H1 (cell line): ENCODE results near the gene C19orf18. TPM values are rescaled to one million over a fixed set of nuclear protein-coding genes. Genes with fewer than 3 reads are reported as not detected.

Experiments used
- CEBPB ChIP-seq: IDR thresholded peaks from 2 replicates; pipeline ENCODE4 v1.6.1; 2012; ENCODE audit warnings: low read depth, low read length
- CTBP2 ChIP-seq: IDR thresholded peaks from 2 replicates; pipeline ENCODE4 v1.7.0; 2011; ENCODE audit warnings: borderline replicate concordance, mild to moderate bottlenecking, moderate library complexity, mixed read lengths, low read length; ENCODE audit not compliant: insufficient read depth, insufficient read length
- EZH2 ChIP-seq: fragments of 200-600 bp; sonication (generic); IDR thresholded peaks from 2 replicates; pipeline ENCODE4 v1.7.1; 2012; ENCODE audit warnings: low read depth, mild to moderate bottlenecking, moderate library complexity, low read length, inconsistent platforms; ENCODE audit not compliant: severe bottlenecking
- KDM1A ChIP-seq: fragments of 200-600, 300-600 bp; sonication (generic); IDR thresholded peaks from 2 replicates; pipeline ENCODE4 v1.7.1; 2016; ENCODE audit warnings: mild to moderate bottlenecking, low read length, borderline replicate concordance
- RNF2 ChIP-seq: fragments of 200-900, 300-1000 bp; sonication (generic); IDR thresholded peaks from 2 replicates; pipeline ENCODE4 v1.7.1; 2016; ENCODE audit warnings: borderline replicate concordance, low read depth, mild to moderate bottlenecking, antibody characterized with exemption, low read length; ENCODE audit not compliant: poor library complexity, severe bottlenecking; ENCODE audit errors: missing control alignments
- SIRT6 ChIP-seq: IDR thresholded peaks from one replicate; pipeline ENCODE4 v1.7.1; 2012; ENCODE audit warnings: low read length, inconsistent platforms
- TBP ChIP-seq: IDR thresholded peaks from 2 replicates; pipeline ENCODE4 v1.6.1; 2011; ENCODE audit warnings: low read depth, low read length, improper control_type of control experiment
- TEAD4 ChIP-seq: IDR thresholded peaks from 2 replicates; pipeline ENCODE4 v1.6.1; 2012; ENCODE audit warnings: low read depth, low read length, inconsistent platforms, mixed read lengths
- polyA plus RNA-seq, 7 experiments: library from polyadenylated mRNA; depleted of rRNA in 3 of 7; stranded (reverse) in 5 of 7; unstranded in 2 of 7; fragments of >200 nt in 5 of 7; fragments of 200-250 nt in 2 of 7; gene quantifications; 1 replicate in 5 of 7; 2 replicates in 1 of 7; 4 replicates in 1 of 7; pipeline versions ENCODE4 v1.2.1 to v1.2.3, GENCODE V29; 2011 to 2013; ENCODE audit warnings: missing spikeins in 2 of 7, mixed read lengths in 2 of 7
- total RNA-seq: library from RNA; stranded (reverse); fragmentation: NEBNext Ultra II Directional; extraction: Animal tissue kit (Norgen Biotek cat#: 25700); gene quantifications from 2 replicates; pipeline ENCODE4 v1.2.1, GENCODE V29; 2021
- TF ChIP-seq, protein P1 (sequence below): IDR thresholded peaks from 2 replicates; pipeline ENCODE4 v1.6.1; 2012; ENCODE audit warnings: inconsistent platforms

C19orf18 gene
- total and polyA plus RNA-seq, 2 of the 8 experiments (the other 6 are each of a cell fraction or from before 2014, with no cell fraction given), result 0.12 to 0.99 TPM

DNA sequence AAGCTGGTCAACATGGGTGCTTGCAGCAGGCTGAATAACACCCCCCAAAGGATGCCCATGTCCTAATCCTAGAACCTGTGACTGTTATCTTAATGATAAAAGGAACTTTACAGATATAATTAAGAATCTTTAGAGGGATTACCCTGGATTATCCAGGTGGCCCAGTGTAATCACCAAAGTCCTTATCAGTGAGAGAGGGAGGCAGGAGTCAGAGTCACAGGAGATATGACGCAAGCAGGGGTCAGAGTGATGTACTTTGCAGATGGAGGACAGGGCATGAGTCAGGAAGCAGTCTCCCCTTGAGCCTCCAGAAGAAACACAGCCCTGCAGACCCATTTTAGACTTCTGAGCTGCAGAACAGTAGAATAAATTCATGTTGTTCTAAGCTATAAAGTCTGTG lies 18.5 kb upstream of the C19orf18 start (continued):
- no peak for TF ChIP-seq CTBP2
- no peak for TF ChIP-seq CEBPB
- no peak for TF ChIP-seq EZH2
- no peak for TF ChIP-seq TBP
- no peak for TF ChIP-seq RNF2
- TF ChIP-seq KDM1A, result no peak
- TF ChIP-seq SIRT6, result no peak
- no peak for TF ChIP-seq TEAD4
- TF ChIP-seq, protein P1, sequence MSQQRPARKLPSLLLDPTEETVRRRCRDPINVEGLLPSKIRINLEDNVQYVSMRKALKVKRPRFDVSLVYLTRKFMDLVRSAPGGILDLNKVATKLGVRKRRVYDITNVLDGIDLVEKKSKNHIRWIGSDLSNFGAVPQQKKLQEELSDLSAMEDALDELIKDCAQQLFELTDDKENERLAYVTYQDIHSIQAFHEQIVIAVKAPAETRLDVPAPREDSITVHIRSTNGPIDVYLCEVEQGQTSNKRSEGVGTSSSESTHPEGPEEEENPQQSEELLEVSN, result no peak
